Measurements from ENCODE around the gene AICDA.
A peak's percentile ranks its signal among the peaks of the same experiment; 100 is the strongest.
"Not testable (repeated sequence)": the region's sequence is repeated elsewhere in the genome, so short reads cannot be mapped to it uniquely, and the experiment has no call there.

The AICDA gene

DNA sequence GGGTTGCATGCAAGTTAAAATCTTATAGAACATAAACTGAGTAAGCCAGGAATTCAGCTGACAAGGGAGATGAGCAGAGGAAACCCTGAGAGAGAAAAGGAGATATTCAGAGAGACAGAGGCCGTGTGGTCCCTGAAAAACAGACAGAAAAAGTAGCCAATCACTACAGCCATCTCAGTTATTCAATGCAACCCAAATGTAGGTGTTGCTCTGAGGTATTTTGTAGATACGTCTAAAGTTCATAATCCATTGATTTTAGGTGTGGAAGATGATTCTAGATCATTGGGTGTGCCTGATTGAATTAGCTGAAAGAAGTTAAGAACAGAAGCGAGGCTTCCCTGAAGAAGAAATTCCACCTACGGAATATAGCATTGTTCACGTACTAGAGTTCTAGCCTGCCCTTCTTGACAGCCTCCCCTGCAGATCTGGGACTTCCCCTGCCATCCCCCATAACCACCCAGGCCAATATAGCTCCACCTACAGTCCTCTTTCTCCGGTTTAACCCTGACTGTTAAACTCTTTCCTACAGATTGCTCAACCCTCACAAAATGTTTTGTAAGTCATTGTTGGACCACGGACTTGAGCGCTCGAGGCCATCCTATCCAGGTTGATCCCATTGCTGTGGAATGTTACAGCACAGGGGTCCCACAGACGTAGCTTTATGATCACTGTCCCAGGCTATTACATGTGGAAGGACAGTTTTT lies 21.7 kb downstream of the AICDA start:
- peak; percentile 12 for DNase-seq (ENCODE audit: low read depth)
- no peak overlapping the region for H3K4me3 ChIP-seq (ENCODE audit: low read depth, low read length)
- TF ChIP-seq, protein P1, sequence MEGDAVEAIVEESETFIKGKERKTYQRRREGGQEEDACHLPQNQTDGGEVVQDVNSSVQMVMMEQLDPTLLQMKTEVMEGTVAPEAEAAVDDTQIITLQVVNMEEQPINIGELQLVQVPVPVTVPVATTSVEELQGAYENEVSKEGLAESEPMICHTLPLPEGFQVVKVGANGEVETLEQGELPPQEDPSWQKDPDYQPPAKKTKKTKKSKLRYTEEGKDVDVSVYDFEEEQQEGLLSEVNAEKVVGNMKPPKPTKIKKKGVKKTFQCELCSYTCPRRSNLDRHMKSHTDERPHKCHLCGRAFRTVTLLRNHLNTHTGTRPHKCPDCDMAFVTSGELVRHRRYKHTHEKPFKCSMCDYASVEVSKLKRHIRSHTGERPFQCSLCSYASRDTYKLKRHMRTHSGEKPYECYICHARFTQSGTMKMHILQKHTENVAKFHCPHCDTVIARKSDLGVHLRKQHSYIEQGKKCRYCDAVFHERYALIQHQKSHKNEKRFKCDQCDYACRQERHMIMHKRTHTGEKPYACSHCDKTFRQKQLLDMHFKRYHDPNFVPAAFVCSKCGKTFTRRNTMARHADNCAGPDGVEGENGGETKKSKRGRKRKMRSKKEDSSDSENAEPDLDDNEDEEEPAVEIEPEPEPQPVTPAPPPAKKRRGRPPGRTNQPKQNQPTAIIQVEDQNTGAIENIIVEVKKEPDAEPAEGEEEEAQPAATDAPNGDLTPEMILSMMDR (conservative IDR thresholded peaks at IDR 0.05; ENCODE audit: low read depth, low read length): no peak

DNA sequence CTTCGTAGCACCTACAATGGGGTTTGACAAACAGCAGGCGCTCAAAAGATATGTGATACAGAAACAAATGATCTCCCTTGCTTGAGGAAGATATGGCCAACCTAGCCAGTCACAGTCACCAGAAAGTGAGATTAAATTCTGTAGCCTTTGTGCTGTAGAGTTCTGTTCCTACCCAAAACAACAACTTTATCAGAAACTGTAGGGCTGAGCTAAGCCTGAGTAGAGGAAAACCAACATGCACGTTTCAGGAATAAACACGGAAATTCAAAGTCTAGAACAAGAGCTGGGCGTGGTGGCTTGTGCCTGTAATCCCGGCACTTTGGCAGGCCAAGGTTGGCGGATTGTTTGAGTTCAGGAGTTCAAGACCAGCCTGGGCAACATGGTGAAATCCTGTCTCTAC lies 23.0 kb downstream of the AICDA start:
- no peak overlapping the region for H3K4me3 ChIP-seq (ENCODE audit: low read depth, low read length)
- DNase-seq (ENCODE audit: low read depth): no peak
- TF ChIP-seq, protein P1 (conservative IDR thresholded peaks at IDR 0.05; ENCODE audit: low read depth, low read length): no peak

DNA sequence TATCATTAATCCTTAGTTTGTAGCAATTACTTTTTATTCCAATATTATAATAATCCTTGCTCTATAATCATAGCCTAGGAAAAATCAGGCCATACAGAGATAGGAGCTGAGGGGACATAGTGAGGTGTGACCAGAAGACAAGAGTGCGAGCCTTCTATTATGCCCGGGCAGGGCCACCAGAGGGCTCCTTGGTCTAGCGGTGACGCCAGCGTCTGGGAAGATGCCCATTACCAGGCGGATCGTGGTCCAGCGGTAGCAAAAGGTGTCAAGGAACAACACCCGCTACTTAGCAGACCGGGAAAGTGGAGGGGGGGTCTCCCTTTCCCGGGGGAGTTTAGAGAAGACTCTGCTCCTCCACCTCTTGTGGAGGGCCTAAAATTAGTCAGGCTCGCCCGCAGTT lies 28.2 kb downstream of the AICDA start:
- H3K4me3 ChIP-seq (ENCODE audit: low read depth, low read length); DNase-seq (ENCODE audit: low read depth): not testable (repeated sequence)

DNA sequence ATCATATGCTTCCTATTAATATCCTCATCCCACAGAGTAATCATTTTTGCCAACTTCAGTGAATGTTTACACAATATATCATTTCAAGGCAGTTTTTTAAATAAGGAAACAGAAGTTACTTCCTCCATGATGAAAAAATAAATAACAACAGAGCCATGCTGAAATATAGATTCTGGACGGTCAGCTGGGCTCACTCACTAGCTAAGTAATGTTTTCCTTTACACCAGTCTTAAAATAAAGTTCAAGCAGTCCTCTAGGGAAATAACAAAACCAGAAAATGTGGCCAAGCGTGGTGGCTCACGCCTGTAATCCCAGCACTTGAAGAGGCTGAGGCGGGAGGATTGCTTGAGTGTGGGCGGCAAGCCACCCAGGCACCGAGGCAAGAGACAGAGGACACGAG lies 28.7 kb downstream of the AICDA start:
- no peak for DNase-seq (ENCODE audit: low read depth)
- TF ChIP-seq, protein P1 (conservative IDR thresholded peaks at IDR 0.05; ENCODE audit: low read depth, low read length): no peak
- H3K4me3 ChIP-seq (ENCODE audit: low read depth, low read length): no peak overlapping the region

DNA sequence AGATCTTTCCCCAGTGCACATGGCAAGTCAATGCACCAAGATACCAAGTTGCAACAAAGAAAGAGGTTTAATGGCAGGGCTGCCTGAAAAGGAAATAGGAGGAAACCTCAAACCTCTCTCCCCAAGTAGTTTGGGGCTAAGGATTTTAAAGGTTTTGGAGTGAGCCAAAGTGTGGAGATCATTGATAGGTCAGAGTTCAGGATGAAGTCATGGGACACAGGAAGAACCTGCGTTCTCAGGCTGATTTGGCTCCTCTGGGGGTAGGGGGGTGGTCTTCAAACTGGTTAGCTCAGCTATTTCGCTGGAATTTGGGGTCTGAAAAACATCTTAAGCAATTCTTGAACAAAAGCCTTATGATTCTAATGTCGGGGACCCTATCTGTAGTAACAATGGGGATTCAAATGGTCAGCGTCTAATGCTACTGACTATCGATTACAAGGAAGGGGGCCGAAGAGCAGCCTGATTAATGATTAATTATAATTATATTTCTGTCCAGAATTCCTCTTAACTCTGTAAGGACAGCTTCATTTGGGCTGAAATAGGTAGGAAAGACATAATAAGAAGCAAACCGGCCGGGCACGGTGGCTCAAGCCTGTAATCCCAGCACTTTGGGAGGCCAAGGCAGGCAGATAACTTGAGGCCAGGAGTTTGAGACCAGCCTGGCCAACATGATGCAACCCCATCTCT lies 31.4 kb downstream of the AICDA start:
- TF ChIP-seq, protein P1 (conservative IDR thresholded peaks at IDR 0.05; ENCODE audit: low read depth, low read length): no peak
- DNase-seq (ENCODE audit: low read depth): no peak
- H3K4me3 ChIP-seq (ENCODE audit: low read depth, low read length): no peak overlapping the region

DNA sequence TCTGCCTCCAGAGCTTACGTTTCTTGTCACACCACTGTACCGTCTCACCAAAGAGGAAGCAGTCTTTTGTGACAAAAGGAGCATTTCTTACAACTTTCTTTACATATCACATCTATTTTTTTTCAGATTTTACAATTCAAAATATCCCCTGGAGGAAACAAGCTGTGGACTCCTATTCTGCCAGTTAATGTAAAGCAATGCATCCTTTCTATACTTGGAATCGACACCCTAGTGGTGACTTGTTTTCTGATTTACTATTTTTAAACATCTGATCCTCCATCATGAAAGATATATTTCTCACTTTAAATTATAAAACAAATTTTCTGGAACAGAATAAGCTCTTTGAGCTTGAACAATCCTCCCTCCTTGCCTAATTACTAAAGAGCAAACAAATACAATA lies 34.8 kb downstream of the AICDA start:
- no peak overlapping the region for H3K4me3 ChIP-seq (ENCODE audit: low read depth, low read length)
- DNase-seq (ENCODE audit: low read depth): no peak
- TF ChIP-seq, protein P1 (conservative IDR thresholded peaks at IDR 0.05; ENCODE audit: low read depth, low read length): no peak

DNA sequence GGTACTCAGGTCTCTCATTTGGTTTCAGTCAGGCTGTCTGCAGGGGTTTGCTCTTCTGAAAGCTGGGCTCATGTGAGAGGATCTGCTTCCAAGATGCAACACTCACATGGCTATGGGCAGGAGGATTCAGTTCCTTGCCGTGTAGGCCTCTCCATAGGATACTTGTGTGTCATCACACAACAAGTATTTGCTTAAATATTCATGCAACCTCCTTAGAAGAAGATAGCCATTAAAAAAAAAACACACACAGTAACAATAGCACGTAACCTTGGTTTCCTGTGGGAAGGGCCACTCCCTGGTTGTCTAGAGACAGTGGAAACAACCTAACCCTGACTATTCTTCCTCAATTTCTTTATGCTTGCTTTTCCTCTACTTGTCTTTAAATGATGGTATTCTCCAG lies 40.2 kb downstream of the AICDA start:
- TF ChIP-seq, protein P1 (conservative IDR thresholded peaks at IDR 0.05; ENCODE audit: low read depth, low read length): no peak
- H3K4me3 ChIP-seq (ENCODE audit: low read depth, low read length): no peak overlapping the region
- DNase-seq (ENCODE audit: low read depth): no peak

Data from choroid plexus epithelial cell (primary cell).